NK-92 (cell line): ENCODE data around the gene MMP24OS.
"Not testable (repeated sequence)": the region's sequence is repeated elsewhere in the genome, so short reads cannot be mapped to it uniquely, and the experiment has no call there.

Experiments used
- DNase-seq: peaks from one replicate; lab custom pipeline; 2025; ENCODE audit not compliant: unreplicated experiment; lab: John Stamatoyannopoulos, UW

MMP24OS gene

GRCh38 chr20:35276408-35276807, 1.5 kb downstream of the MMP24OS start:
- DNase-seq: no peak

GRCh38 chr20:35275741-35276251, 2.1 kb downstream of the MMP24OS start:
- no peak for DNase-seq

GRCh38 chr20:35274172-35275092, 3.5 kb downstream of the MMP24OS start:
- DNase-seq: no peak

GRCh38 chr20:35273449-35274171, 4.3 kb downstream of the MMP24OS start:
- DNase-seq: no peak

GRCh38 chr20:35271904-35272303, 6.0 kb downstream of the MMP24OS start:
- DNase-seq: no peak

- DNase-seq: no peak
Measured at GRCh38 chr20:35271073-35271882, 6.6 kb downstream of the MMP24OS start.

GRCh38 chr20:35270021-35270902, 7.7 kb downstream of the MMP24OS start:
- no peak for DNase-seq

GRCh38 chr20:35269055-35269781, 8.7 kb downstream of the MMP24OS start:
- no peak for DNase-seq

GRCh38 chr20:35267092-35267491, 10.8 kb downstream of the MMP24OS start:
- DNase-seq: no peak

GRCh38 chr20:35264755-35265154, 13.2 kb downstream of the MMP24OS start:
- no peak for DNase-seq

GRCh38 chr20:35263532-35264341, 14.2 kb downstream of the MMP24OS start:
- no peak for DNase-seq

- not testable (repeated sequence) for DNase-seq
Measured at GRCh38 chr20:35262731-35263531, 15.0 kb downstream of the MMP24OS start.

GRCh38 chr20:35262321-35262720, 15.6 kb downstream of the MMP24OS start:
- DNase-seq: not testable (repeated sequence)

- no peak for DNase-seq
Measured at GRCh38 chr20:35260426-35260825, 17.5 kb downstream of the MMP24OS start.

- no peak for DNase-seq
Measured at GRCh38 chr20:35257175-35257909, 20.6 kb downstream of the MMP24OS start.

- no peak for DNase-seq
Measured at GRCh38 chr20:35254448-35254999, 23.4 kb downstream of the MMP24OS start.

GRCh38 chr20:35253010-35253409, 24.9 kb downstream of the MMP24OS start:
- DNase-seq: no peak
